ENCODE data around the gene NIN.
"Not testable (repeated sequence)": the region's sequence is repeated elsewhere in the genome, so short reads cannot be mapped to it uniquely, and the experiment has no call there.

NIN gene

GRCh38 chr14:50815526-50815925 is 15.4 kb downstream of the NIN start:
- not testable (repeated sequence) for DNase-seq

- not testable (repeated sequence) for DNase-seq
Observed at GRCh38 chr14:50815058-50815457, 15.9 kb downstream of the NIN start.

- DNase-seq = no peak
Observed at GRCh38 chr14:50814161-50814560, 16.8 kb downstream of the NIN start.

- DNase-seq = peak; percentile 81 to 87
Observed at GRCh38 chr14:50813544-50813863, 17.5 kb downstream of the NIN start.

GRCh38 chr14:50812856-50813543 is 18.0 kb downstream of the NIN start:
- DNase-seq = no peak

GRCh38 chr14:50812180-50812579 is 18.8 kb downstream of the NIN start:
- DNase-seq = no peak

GRCh38 chr14:50808053-50808452 is 22.9 kb downstream of the NIN start:
- DNase-seq = no peak

- DNase-seq = no peak
Observed at GRCh38 chr14:50806241-50806933, 24.6 kb downstream of the NIN start.

GRCh38 chr14:50805396-50805795 is 25.6 kb downstream of the NIN start:
- DNase-seq = no peak

- DNase-seq = no peak
Observed at GRCh38 chr14:50804181-50804721, 26.7 kb downstream of the NIN start.

GRCh38 chr14:50801706-50802105 is 29.3 kb downstream of the NIN start:
- no peak for DNase-seq

GRCh38 chr14:50800032-50800431 is 30.9 kb downstream of the NIN start:
- no peak for DNase-seq

GRCh38 chr14:50798048-50798421 is 32.9 kb downstream of the NIN start:
- DNase-seq = no peak

- DNase-seq = no peak
Observed at GRCh38 chr14:50797250-50798047, 33.5 kb downstream of the NIN start.

GRCh38 chr14:50796390-50796789 is 34.6 kb downstream of the NIN start:
- no peak for DNase-seq

- no peak for DNase-seq
Observed at GRCh38 chr14:50795909-50796308, 35.1 kb downstream of the NIN start.

- DNase-seq = no peak
Observed at GRCh38 chr14:50795142-50795541, 35.8 kb downstream of the NIN start.

GRCh38 chr14:50794068-50794645 is 36.8 kb downstream of the NIN start:
- DNase-seq = no peak

- no peak for DNase-seq
Observed at GRCh38 chr14:50792634-50793068, 38.3 kb downstream of the NIN start.

- no peak for DNase-seq
Observed at GRCh38 chr14:50792051-50792477, 38.9 kb downstream of the NIN start.

GRCh38 chr14:50791201-50791600 is 39.8 kb downstream of the NIN start:
- no peak for DNase-seq

- no peak for DNase-seq
Observed at GRCh38 chr14:50790589-50790988, 40.4 kb downstream of the NIN start.

GRCh38 chr14:50786751-50787464 is 44.1 kb downstream of the NIN start:
- DNase-seq = no peak
